A549 (cell line): Measurements from ENCODE around the gene CASK. TPM values are rescaled to one million over a fixed set of nuclear protein-coding genes. Genes with fewer than 3 reads are reported as not detected.

Experiments used
- ATAC-seq, 2 experiments: fragments of 200-7000 bp in 1 of 2; fragments of >200 bp in 1 of 2; cut with Nextera tagmentation in 1 of 2; cut with Tn5 transposase in 1 of 2; 3 replicates each; pipeline versions ENCODE4 v1.8.0 to v1.9.1; 2018 to 2020; ENCODE audit warnings: mild to moderate bottlenecking in 1 of 2, moderate library complexity in 1 of 2
- CTCF ChIA-PET: fragments of 300-600 bp; sonication (Branson Sonifier 250); formaldehyde crosslinking; extraction: SDS; loops from one replicate; lab custom pipeline; 2021; ENCODE audit warnings: antibody characterized with exemption, inconsistent platforms; lab: Yijun Ruan, JAX
- POLR2A ChIA-PET: fragments of 350-600 bp; formaldehyde crosslinking; extraction: SDS; loops from one replicate; lab custom pipeline; 2021; ENCODE audit warnings: antibody characterized with exemption, inconsistent platforms; lab: Yijun Ruan, JAX
- DNase-seq, 2 experiments: peaks; one replicate each; pipeline versions ENCODE4 v3.0.0 to v3.0.0-alpha.2; 2011 to 2016; ENCODE audit warnings: low read depth in 1 of 2, low spot score in 1 of 2
- FAIRE-seq: peaks from 2 replicates; lab custom pipeline; 2011; peaks lifted over from hg19 to GRCh38; lab: Jason Lieb, UNC
- H3K27ac ChIP-seq, 2 experiments: fragments of >200 bp; sonication (Bioruptor Twin); formaldehyde crosslinking; 3 replicates each; pipeline ENCODE4 v1.5.1; 2016 to 2017
- H3K4me1 ChIP-seq: fragments of >200 bp; sonication (Bioruptor Twin); formaldehyde crosslinking; 3 replicates; pipeline ENCODE4 v1.6.1; 2016
- H3K4me2 ChIP-seq: fragments of >200 bp; sonication (Bioruptor Twin); formaldehyde crosslinking; 3 replicates; pipeline ENCODE4 v1.6.1; 2016
- H3K4me3 ChIP-seq: fragments of >200 bp; sonication (Bioruptor Twin); formaldehyde crosslinking; 3 replicates; pipeline ENCODE4 v1.5.1; 2016
- H3K9me3 ChIP-seq: fragments of >200 bp; sonication (Bioruptor Twin); formaldehyde crosslinking; 3 replicates; pipeline ENCODE4 v1.6.1; 2016
- ATOH8 ChIP-seq: fragments of 250-450 bp; sonication (Bioruptor Pico); IDR thresholded peaks from 2 replicates; pipeline ENCODE4 v1.5.0; 2020; ENCODE audit warnings: low read depth, mild to moderate bottlenecking, moderate library complexity
- BCL3 ChIP-seq: fragments of >200 bp; sonication (Bioruptor Twin); formaldehyde crosslinking; IDR thresholded peaks from 3 replicates; pipeline ENCODE4 v1.6.1; 2016
- CBX2 ChIP-seq: fragments of 200-600 bp; sonication (generic); IDR thresholded peaks from 2 replicates; pipeline ENCODE4 v1.6.1; 2016; ENCODE audit warnings: low read depth, mild to moderate bottlenecking, borderline replicate concordance
- CBX8 ChIP-seq: fragments of 200-600 bp; sonication (generic); IDR thresholded peaks from 2 replicates; pipeline ENCODE4 v1.6.1; 2016
- CHD2 ChIP-seq: fragments of 150-350 bp; IDR thresholded peaks from 2 replicates; pipeline ENCODE4 v1.6.1; 2014; ENCODE audit warnings: low read length; ENCODE audit not compliant: partially characterized antibody
- CTCF ChIP-seq: fragments of >200 bp; sonication (Bioruptor Twin); formaldehyde crosslinking; IDR thresholded peaks from 3 replicates; pipeline ENCODE4 v1.5.1; 2016
- HEYL ChIP-seq: fragments of 250-450 bp; sonication (Bioruptor Pico); IDR thresholded peaks from 2 replicates; pipeline ENCODE4 v1.8.0; 2021; ENCODE audit warnings: mild to moderate bottlenecking, moderate library complexity
- JUNB ChIP-seq: fragments of >200 bp; sonication (Bioruptor Twin); formaldehyde crosslinking; IDR thresholded peaks from 2 replicates; pipeline ENCODE4 v1.6.1; 2016
- PHF8 ChIP-seq: fragments of 200-600 bp; sonication (generic); IDR thresholded peaks from 2 replicates; pipeline ENCODE4 v1.6.1; 2016; ENCODE audit warnings: low read depth, mild to moderate bottlenecking, antibody characterized with exemption, moderate library complexity, borderline replicate concordance
- POLR2A ChIP-seq: IDR thresholded peaks from 2 replicates; pipeline ENCODE4 v1.6.1; 2012; ENCODE audit warnings: mild to moderate bottlenecking, low read length
- RFX5 ChIP-seq: fragments of 450-650 bp; IDR thresholded peaks from 2 replicates; pipeline ENCODE4 v1.7.1; 2014; ENCODE audit warnings: antibody characterized with exemption, mild to moderate bottlenecking, moderate library complexity
- TP53 ChIP-seq: fragments of 250-450 bp; sonication (Bioruptor Pico); IDR thresholded peaks from 2 replicates; pipeline ENCODE4 v1.5.0; 2021; ENCODE audit warnings: mild to moderate bottlenecking, moderate library complexity
- ZNF302 ChIP-seq: fragments of 250-450 bp; sonication (Bioruptor Pico); IDR thresholded peaks from 2 replicates; pipeline ENCODE4 v1.9.0; 2021; ENCODE audit warnings: inconsistent platforms, mild to moderate bottlenecking, moderate library complexity
- WGBS: methylation state at CpG from one replicate; pipeline ENCODE4 v1.1.6; 2017; ENCODE audit errors: missing lambda C conversion rate; 5-methylcytosine and 5-hydroxymethylcytosine counted together
- polyA plus RNA-seq, 4 experiments: library from polyadenylated mRNA; depleted of rRNA in 3 of 4; stranded (reverse); fragments of >200 nt; fragmentation: RNase III in 1 of 4; extraction: RNeasy Plus Mini Kit Qiagen cat#74134 plus additional on column Dnase treatment in 1 of 4; gene quantifications; 2 replicates in 3 of 4; 3 replicates in 1 of 4; pipeline ENCODE4 v1.2.3, GENCODE V29; 2011 to 2017
- TF ChIP-seq, protein P1 (sequence below): fragments of 150-350 bp; IDR thresholded peaks from 2 replicates; pipeline ENCODE4 v1.6.1; 2014; ENCODE audit warnings: low read depth, mild to moderate bottlenecking, low read length
- TF ChIP-seq, protein P2 (sequence below): fragments of 250-450 bp; sonication (Bioruptor Pico); IDR thresholded peaks from 2 replicates; pipeline ENCODE4 v1.5.0; 2021; ENCODE audit warnings: mild to moderate bottlenecking, moderate library complexity, borderline replicate concordance

CASK gene
- polyA plus RNA-seq, 2 of the 4 experiments (the other 2 are of a cell fraction): 23.3 to 57.6 TPM

GRCh38 chrX:41480508-41481260, 442.7 kb downstream of the CASK start:
- TF ChIP-seq ZNF302 (CRISPR knock-in tag) (no peak), PHF8 (no peak)
- TF ChIP-seq, protein P1, sequence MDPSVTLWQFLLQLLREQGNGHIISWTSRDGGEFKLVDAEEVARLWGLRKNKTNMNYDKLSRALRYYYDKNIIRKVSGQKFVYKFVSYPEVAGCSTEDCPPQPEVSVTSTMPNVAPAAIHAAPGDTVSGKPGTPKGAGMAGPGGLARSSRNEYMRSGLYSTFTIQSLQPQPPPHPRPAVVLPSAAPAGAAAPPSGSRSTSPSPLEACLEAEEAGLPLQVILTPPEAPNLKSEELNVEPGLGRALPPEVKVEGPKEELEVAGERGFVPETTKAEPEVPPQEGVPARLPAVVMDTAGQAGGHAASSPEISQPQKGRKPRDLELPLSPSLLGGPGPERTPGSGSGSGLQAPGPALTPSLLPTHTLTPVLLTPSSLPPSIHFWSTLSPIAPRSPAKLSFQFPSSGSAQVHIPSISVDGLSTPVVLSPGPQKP: no peak
- TF ChIP-seq, all 56 proteins: peak for 0
- no peak overlapping the region for H3K4me3 ChIP-seq
- ChIA-PET POLR2A (no interaction called here), CTCF (interaction anchor here (2.2 kb wide), 1 partner anchor 9 kb away, joined by 6 read pairs; no protein-coding TSS in a partner anchor)
- 84% methylated on average over 13 of the region's 13 CpGs for WGBS
- H3K4me1 ChIP-seq: peaks cover 11% of the 10 kb centered on the region; the same call in 2 of the 3 replicates
- ATAC-seq (no peak), FAIRE-seq (no peak), DNase-seq (no peak)
- no peak overlapping the region for H3K27ac ChIP-seq
- no peak overlapping the region for H3K4me2 ChIP-seq
- H3K9me3 ChIP-seq: no peaks in the 10 kb centered on the region

GRCh38 chrX:41478381-41478911, 444.9 kb downstream of the CASK start:
- ATAC-seq: no peak; a peak in 1 of 6 replicates
- ChIA-PET POLR2A (no interaction called here), CTCF (interaction anchor here (0.7 kb wide), 1 partner anchor 22 kb away, joined by 3 read pairs; no protein-coding TSS in a partner anchor)
- TF ChIP-seq BCL3 (no peak), TP53 (CRISPR knock-in tag) (no peak), JUNB (no peak), CHD2 (no peak), CBX8 (no peak), CTCF (no peak), RFX5 (no peak)
- TF ChIP-seq, protein P2, sequence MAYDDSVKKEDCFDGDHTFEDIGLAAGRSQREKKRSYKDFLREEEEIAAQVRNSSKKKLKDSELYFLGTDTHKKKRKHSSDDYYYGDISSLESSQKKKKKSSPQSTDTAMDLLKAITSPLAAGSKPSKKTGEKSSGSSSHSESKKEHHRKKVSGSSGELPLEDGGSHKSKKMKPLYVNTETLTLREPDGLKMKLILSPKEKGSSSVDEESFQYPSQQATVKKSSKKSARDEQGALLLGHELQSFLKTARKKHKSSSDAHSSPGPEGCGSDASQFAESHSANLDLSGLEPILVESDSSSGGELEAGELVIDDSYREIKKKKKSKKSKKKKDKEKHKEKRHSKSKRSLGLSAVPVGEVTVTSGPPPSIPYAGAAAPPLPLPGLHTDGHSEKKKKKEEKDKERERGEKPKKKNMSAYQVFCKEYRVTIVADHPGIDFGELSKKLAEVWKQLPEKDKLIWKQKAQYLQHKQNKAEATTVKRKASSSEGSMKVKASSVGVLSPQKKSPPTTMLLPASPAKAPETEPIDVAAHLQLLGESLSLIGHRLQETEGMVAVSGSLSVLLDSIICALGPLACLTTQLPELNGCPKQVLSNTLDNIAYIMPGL (CRISPR knock-in tag): no peak
- no peak for FAIRE-seq
- H3K4me1 ChIP-seq: peaks cover 11% of the 10 kb centered on the region; the same call in 2 of the 3 replicates
- 63% methylated on average over 6 of the region's 6 CpGs for WGBS
- H3K4me3 ChIP-seq: no peak overlapping the region
- no peak for DNase-seq
- peak overlapping the region in 1 of 2 experiments; percentile 11; a peak in 1 of 6 replicates for H3K27ac ChIP-seq
- H3K9me3 ChIP-seq: no peaks in the 10 kb centered on the region
- no peak overlapping the region for H3K4me2 ChIP-seq

DNA sequence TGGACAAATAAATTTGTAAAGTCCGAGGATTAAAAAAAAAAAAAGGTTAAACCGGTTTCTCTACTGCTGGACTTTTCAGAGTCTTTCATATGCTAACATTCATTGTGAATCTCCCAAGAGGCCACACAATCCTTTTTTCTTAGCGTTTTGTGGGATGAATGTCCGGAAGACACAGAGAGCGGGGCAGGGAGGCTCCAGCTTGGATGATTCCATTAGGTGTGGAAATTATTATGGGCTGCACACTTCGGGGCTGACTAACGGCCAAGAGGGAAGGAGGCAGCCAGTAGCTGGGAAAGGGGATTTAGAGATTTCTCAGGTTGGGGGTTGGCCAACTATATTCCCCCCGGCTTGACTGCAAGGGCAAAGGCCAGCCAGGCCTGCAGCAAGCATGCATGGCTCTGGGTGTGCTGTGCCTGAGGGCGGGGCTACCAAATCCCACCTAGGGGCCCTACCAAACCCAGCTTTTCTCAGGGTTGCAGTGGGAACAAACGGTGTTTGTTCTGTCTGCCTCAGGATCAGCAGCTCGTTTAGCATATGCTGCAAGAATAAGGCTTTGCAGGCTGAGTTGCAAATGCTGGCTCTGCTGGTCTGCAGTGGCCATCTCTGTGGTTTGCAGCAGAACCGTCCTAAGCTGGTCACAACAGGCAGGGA, 447.6 kb downstream of the CASK start:
- Histone ChIP-seq H3K4me3 (no peak overlapping the region), H3K27ac (no peak overlapping the region), H3K4me2 (no peak overlapping the region), H3K9me3 (no peaks in the 10 kb centered on the region), H3K4me1 (no peaks in the 10 kb centered on the region)
- TF ChIP-seq POLR2A (no peak), CBX2 (no peak), HEYL (no peak), ATOH8 (CRISPR knock-in tag) (no peak), TP53 (CRISPR knock-in tag) (no peak)
- CTCF ChIA-PET: interaction anchor here (0.6 kb wide), 1 partner anchor 43 kb away, joined by 3 read pairs; no protein-coding TSS in a partner anchor
- DNase-seq: no peak
- FAIRE-seq: no peak
- 73% methylated on average over 10 of the region's 12 CpGs for WGBS
- no peak for ATAC-seq
- POLR2A ChIA-PET: no interaction called here
